Astrocyte of the hippocampus (primary cell): ENCODE data around the gene FBXL20.
"Not testable (repeated sequence)": the region's sequence is repeated elsewhere in the genome, so short reads cannot be mapped to it uniquely, and the experiment has no call there.

Source experiments
- DNase-seq: peaks from one replicate; pipeline ENCODE4 v3.0.0; 2011; ENCODE audit warnings: low read depth, low spot score

Gene FBXL20

GRCh38 chr17:39250076-39250475, 151.3 kb downstream of the FBXL20 start:
- not testable (repeated sequence) for DNase-seq

- DNase-seq, result no peak
These were observed 155.2 kb downstream of the FBXL20 start for GRCh38 chr17:39246274-39246673.

DNA sequence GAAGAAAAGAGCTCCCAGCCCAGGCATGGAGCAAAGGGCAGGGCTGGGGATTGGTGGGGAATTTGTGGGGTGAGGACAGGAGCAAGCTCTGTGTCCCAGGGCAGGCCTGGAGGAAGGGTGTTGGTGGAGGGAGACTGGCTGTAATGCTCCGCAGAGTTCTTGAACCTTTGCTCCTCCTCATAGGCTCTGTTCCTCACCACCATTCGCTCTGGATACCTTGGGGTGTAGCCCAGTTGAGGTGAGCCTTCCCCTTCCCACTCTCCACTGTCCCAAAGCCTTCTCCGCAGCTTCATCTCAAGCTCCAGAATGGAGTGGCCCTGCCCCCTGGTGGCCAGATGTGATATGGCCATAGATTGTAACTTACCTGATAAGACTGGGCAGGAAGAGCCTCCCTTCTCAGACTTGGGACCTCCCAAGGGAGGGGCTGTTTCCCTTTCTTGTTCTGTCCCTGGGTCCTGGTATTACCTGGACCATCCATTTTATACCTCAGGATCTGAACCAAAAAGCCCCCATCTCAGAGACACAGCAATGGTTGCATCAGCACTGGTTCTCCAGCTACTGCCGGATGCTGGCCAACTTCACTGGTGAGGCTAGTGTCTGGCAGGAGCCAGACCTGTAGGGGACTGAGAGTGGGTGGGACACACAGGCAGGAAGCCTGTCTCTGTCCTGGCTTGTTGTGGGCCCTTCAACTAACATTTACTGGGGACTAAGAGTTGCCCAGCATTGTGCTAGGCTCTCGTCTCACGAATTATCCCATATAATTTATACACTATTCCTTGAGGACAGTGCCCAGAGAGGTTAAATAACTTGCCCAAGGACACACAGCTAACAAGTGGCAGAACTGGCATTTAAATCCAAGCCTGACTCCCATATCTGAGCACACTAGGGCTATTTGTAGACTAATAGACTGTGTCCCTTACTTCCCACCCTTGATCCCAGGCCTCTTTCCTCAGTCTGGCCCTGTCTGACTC, 156.5 kb downstream of the FBXL20 start:
- peak; percentile 88 for DNase-seq

DNA sequence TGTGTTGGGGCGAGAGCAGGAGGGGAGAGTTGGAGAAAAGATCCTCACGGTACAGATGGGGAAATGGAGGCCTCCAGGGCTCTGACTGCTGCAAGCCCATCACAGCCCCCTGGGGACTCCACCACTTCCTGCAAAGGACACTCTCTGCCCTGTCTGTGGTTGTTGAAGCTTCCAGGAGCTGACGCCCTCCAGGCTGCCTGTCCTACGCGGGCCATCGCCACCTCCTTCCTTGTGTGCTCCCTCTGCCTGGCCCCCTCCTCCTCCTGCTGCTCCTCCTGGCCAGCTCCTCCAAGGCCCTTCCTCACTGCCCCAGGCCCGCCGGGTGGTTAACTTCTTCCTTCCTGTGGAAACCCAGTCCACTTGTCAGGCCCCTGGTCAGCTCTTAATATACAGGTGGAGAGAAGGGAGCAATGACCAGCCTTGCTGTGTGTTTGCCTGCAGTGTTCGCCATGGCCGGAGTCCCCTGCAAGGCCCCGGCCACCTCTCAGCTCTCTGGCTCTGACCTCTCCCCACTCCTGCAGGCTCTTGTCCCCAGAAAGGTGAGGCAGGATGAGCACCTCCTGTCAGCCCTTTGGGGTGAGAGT, 157.3 kb downstream of the FBXL20 start:
- no peak for DNase-seq

DNA sequence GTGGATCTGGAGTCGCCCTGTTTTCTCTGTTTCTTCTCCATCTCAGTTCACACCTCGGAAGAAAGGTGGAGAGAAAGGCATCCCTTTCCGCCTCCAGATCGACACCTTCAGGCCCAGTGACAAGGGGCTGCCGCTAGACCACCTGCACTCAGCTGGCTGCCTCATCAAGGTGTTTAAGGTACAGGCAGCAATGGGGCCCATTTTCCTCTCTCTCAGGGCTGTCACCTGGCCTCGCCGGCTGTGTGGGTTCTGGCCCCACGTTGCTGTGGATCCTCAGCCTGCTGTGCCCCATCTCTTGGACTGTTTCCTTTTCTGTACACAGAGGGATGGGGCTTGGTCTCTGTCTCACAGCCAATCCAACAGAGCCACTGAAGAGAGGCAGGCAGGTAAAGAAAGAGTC, 158.3 kb downstream of the FBXL20 start:
- DNase-seq, result no peak

DNA sequence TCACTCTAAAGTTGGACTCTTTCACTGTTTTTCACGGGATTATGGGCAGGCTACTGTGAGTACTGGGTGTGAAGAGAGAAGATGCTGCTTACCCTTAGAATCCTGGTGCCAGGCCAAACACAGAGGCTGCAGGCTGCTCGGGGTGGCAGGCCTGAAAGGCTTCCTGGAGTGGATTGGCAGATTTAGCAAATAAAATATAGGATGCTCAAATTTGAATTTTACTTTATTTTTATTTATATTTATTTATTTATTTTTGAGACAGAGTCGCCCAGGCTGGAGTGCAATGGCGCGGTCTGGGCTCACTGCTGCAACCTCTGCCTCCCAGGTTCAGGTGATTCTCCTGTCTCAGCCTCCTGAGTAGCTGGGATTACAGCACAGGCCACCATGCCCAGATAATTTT, 160.8 kb downstream of the FBXL20 start:
- DNase-seq, result no peak

DNA sequence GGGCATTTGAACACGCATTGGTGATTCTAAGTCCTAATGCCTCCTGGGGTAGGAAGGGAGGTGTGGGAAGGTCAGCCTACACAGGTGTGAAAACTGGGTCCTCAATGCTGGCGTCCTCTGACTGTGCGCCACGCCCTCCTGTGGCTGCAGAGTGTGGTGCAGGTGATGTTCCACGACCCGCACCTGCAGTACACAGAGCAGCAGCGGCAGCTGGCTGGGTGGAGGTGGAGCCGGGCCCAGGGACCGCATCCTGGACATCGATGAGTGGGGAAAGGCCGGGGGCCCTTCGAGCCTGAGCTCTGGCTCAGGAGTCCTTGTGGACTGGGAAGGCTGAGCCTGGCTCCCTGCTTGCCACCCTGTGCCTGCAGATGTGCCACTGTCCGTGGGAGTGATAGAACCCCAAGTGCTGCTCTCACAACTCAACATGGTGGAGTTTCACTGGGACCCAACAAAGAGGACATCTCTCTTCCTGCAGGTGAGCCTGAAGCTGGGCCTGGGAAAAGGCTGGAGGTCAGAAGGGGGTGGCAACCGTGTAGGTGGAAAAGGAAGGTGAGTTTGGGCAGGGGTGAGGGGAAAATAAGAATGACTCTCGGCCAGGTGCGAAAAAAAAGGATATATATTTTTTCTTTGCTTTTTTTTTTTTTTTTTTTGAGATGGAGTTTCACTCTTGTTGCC, 161.6 kb downstream of the FBXL20 start:
- DNase-seq, result peak; percentile 56

- DNase-seq, result peak; percentile 51
These were observed 163.0 kb downstream of the FBXL20 start for GRCh38 chr17:39238311-39238972.

DNA sequence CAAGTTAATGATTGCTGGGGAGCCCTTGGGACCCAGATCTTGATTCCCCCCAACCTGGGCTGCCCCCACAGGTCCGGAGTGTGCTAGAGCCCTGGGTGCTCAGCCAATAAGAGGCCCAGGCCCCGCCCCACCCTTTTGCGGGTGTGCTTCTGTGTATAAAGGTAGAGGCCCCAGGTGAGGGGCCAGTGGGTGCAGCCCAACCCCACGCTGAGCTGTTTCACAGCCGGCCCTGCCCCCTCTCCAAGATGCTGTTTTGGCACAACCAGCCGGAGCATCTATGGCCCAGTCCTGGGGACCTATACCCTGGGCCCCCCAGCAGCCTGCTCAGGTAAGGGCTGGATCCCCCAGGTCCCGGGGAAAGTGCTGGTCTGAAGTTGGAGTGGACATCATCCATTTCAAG, 163.8 kb downstream of the FBXL20 start:
- no peak for DNase-seq

- DNase-seq, result no peak
These were observed 164.4 kb downstream of the FBXL20 start for GRCh38 chr17:39236981-39237441.

GRCh38 chr17:39236450-39236927, 164.9 kb downstream of the FBXL20 start:
- no peak for DNase-seq

GRCh38 chr17:39235555-39236449, 165.6 kb downstream of the FBXL20 start:
- DNase-seq, result peak; percentile 67

- peak; percentile 67 for DNase-seq
These were observed 169.6 kb downstream of the FBXL20 start for GRCh38 chr17:39231591-39232551.

DNA sequence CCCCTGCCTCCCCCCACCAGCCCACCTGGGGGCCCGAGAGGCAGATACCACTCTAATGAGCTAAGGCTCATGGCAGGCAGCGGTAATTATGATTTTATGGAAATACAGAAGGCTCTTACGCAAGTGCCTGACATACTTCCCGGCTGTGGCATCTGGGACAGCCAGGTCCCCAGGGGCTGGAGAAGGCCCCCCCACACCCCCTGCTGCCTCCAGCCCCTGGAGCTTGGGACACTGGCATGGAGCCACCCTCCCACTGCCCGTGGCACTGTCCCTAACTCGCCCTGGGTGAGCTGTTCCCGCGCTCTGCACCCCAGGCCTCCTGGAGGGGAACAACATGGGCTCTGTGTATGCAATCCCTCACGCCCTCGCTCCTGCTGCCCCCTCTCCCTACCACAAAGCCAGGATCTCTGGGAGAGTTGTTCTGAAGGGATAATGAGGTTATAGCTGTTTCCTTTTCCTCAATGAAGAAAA, 170.3 kb downstream of the FBXL20 start:
- no peak for DNase-seq

- DNase-seq, result no peak
These were observed 171.1 kb downstream of the FBXL20 start for GRCh38 chr17:39230361-39230760.

GRCh38 chr17:39229274-39229913, 172.0 kb downstream of the FBXL20 start:
- peak; percentile 52 for DNase-seq

DNA sequence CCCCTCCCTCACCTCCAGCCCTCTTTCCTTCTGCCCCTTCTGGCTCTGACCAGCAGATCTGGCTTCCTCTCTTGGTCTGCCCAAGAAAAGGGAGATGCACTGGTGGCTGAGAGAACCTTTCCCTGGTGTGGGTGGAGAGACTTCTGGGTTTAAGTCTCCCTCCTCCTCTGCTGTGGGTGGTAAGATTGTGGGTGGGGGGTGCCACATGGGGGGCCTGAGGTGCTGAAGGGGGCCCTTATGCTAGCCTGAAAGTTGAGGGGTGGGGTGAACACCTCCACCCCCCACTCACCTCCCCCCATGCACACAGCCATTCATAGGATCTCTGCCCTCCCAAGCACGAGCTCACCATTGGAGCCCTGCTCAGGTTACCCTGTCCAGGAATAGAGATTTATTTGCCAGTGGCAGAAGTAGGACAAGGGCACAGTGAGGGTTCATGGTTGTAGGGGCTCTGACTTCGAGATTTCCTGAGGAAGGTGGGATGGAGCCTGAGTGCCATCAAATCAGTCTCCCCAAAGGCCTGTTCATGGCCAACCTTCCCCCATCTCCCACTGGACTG, 174.0 kb downstream of the FBXL20 start:
- DNase-seq, result no peak

DNA sequence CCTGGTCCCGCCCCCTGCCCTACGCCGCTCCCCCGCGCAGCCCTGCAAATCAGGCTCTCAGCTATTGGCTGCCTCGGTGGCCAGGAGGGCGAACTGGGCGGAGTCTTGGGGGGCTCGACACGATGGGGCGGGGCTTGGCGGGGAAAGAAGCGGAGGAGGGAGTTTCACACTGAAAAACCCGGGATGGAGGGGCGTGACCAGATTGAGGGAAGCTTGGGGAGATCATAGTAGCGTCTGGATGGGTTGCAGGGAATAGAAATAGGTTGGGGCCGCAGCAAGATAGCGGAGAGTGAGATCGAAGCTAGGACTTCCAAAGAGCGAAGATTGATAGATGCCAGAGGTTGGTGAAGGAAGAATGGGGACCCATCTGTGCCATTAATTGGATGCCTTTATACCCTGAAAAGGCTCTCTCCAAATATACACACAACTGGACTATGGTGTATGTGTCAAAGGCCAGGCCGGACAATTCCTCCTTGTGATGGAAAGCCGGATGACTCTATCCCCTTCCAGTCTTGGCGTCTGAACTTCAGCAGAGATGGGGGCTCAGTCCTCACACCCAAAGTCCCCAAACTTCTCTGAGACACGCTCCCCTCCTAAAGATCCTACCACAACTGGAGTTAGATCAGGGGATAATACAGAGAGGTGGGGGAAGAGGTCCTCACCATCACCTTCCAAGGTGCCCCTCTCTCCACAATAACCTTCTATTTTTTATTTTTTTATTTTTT, 175.3 kb downstream of the FBXL20 start:
- DNase-seq, result peak; percentile 70
